PC-3 (cell line): Measurements from ENCODE around the gene SKOR2. TPM values are rescaled to one million over a fixed set of nuclear protein-coding genes. Genes with fewer than 3 reads are reported as not detected.

Experiments
- total RNA-seq: library from RNA; depleted of rRNA; stranded (reverse); fragments of >200 nt; gene quantifications from 2 replicates; pipeline ENCODE4 v1.2.3, GENCODE V29; 2014; rRNA removed

SKOR2 gene
- total RNA-seq, 1 experiment from 2014 or later = not detected

Other genes with a start within 250 kb of the SKOR2 start
- not detected in 2 replicates for gene ELOA2, start 216.0 kb downstream of the SKOR2 start, total RNA-seq
- gene HDHD2, start 101.2 kb downstream of the SKOR2 start, total RNA-seq = 6.3 TPM in 2 replicates
- 9.2 and 23.2 TPM in 2 replicates for gene IER3IP1, start 75.3 kb downstream of the SKOR2 start, total RNA-seq